Mammary epithelial cell (primary cell): Measurements from ENCODE around the gene ABCA1.

Source experiments
- EZH2 ChIP-seq: IDR thresholded peaks from 2 replicates; pipeline ENCODE4 v1.6.1; 2012; ENCODE audit warnings: low read length, inconsistent platforms, borderline replicate concordance
- TF ChIP-seq, protein P1 (sequence below), 2 donors: IDR thresholded peaks in 1 of 2; conservative IDR thresholded peaks in 1 of 2; 2 replicates each; pipeline ENCODE4 v1.5.1; 2011 to 2012; ENCODE audit warnings: inconsistent platforms in 2 of 2, low read length in 2 of 2, mild to moderate bottlenecking in 2 of 2, control low read depth in 1 of 2, low read depth in 1 of 2; ENCODE audit not compliant: insufficient read depth in 1 of 2; ENCODE audit errors: extremely low read depth in 1 of 2

DNA sequence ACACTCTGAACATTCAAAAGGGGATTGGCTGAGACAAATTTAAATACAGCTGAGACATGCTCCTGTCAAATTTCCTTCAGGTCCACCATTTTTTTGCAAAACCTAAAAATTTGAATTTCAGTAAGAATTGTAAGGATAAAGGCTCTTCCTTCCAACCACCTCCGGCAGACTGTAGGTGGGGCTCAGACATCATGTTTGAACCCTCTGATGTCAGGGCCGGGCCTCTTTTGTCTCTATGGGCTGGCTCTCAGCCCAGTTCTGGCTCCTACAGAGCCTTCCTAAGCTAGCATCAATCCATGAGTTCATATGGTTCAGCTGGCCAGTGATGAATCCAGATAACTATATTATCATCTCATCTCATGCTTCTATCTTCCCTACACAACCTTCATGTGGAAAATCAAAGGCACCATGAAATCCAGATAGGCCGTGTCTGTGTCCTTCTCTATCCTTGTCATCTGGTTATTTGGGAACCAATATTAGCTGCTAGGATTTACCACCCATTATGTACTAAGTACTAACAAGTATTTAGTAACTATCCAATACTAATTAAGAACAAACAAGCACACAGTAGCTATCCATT lies 119.8 kb downstream of the ABCA1 start:
- TF ChIP-seq, protein P1, sequence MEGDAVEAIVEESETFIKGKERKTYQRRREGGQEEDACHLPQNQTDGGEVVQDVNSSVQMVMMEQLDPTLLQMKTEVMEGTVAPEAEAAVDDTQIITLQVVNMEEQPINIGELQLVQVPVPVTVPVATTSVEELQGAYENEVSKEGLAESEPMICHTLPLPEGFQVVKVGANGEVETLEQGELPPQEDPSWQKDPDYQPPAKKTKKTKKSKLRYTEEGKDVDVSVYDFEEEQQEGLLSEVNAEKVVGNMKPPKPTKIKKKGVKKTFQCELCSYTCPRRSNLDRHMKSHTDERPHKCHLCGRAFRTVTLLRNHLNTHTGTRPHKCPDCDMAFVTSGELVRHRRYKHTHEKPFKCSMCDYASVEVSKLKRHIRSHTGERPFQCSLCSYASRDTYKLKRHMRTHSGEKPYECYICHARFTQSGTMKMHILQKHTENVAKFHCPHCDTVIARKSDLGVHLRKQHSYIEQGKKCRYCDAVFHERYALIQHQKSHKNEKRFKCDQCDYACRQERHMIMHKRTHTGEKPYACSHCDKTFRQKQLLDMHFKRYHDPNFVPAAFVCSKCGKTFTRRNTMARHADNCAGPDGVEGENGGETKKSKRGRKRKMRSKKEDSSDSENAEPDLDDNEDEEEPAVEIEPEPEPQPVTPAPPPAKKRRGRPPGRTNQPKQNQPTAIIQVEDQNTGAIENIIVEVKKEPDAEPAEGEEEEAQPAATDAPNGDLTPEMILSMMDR (conservative IDR thresholded peaks at IDR 0.05 in 1 of 2, IDR thresholded peaks at IDR 0.05 in 1 of 2; ENCODE audit: extremely low read depth in 1 of 2, insufficient read depth in 1 of 2, low read depth in 1 of 2, low read length in 2 of 2) = peak; percentile 4 to 12
- no peak for TF ChIP-seq EZH2
